Activated T-cell treated with anti-CD3 and anti-CD28 coated beads, Interleukin-2, amount 50 U/mL, for 4 hours (primary cell): ENCODE results near the gene DDC. TPM values are rescaled to one million over a fixed set of nuclear protein-coding genes. Genes with fewer than 3 reads are reported as not detected.
"Not testable (repeated sequence)": the region's sequence is repeated elsewhere in the genome, so short reads cannot be mapped to it uniquely, and the experiment has no call there.

Experiments
- ATAC-seq, 2 donors: fragments of 200-7000 bp; cut with Tn5 transposase; one replicate each; pipeline ENCODE4 v1.10.0; 2021
- DNase-seq: peaks from one replicate; pipeline ENCODE4 v3.0.0-alpha.2; 2020
- H3K27me3 Mint-ChIP-seq: one replicate; pipeline ENCODE4 v1.8.0; 2021; ENCODE audit warnings: low read depth, mixed read lengths
- H3K36me3 Mint-ChIP-seq: one replicate; pipeline ENCODE4 v1.8.0; 2022; ENCODE audit warnings: mixed read lengths; ENCODE audit not compliant: insufficient read depth
- H3K4me1 Mint-ChIP-seq: one replicate; pipeline ENCODE4 v1.8.0; 2021; ENCODE audit warnings: low read depth, mixed read lengths
- H3K4me3 Mint-ChIP-seq: one replicate; pipeline ENCODE4 v1.8.0; 2021; ENCODE audit warnings: mild to moderate bottlenecking, moderate library complexity, mixed read lengths
- H3K9me3 Mint-ChIP-seq: one replicate; pipeline ENCODE4 v1.8.0; 2021; ENCODE audit warnings: mixed read lengths
- total RNA-seq, 3 donors: library from RNA; stranded (reverse); gene quantifications; one replicate each; pipeline ENCODE4 v1.2.1, GENCODE V29; 2021

DDC gene
- total RNA-seq, 3 donors from 2014 or later: 0.38 to 0.61 TPM; not detected in 1

- DNase-seq (no peak), ATAC-seq (no peak)
- Mint-ChIP-seq H3K36me3 (no peaks in the 10 kb centered on the region), H3K27me3 (peaks cover 28% of the 10 kb centered on the region), H3K4me1 (no peaks in the 10 kb centered on the region), H3K4me3 (no peak overlapping the region), H3K9me3 (no peaks in the 10 kb centered on the region)
Measured at GRCh38 chr7:50555594-50556140, 9.5 kb downstream of the DDC start.

GRCh38 chr7:50554431-50555322, 10.5 kb downstream of the DDC start:
- Mint-ChIP-seq H3K9me3 (no peaks in the 10 kb centered on the region), H3K27me3 (peaks cover 29% of the 10 kb centered on the region), H3K36me3 (no peaks in the 10 kb centered on the region), H3K4me3 (no peak overlapping the region), H3K4me1 (no peaks in the 10 kb centered on the region)
- no peak for DNase-seq
- no peak for ATAC-seq

DNA sequence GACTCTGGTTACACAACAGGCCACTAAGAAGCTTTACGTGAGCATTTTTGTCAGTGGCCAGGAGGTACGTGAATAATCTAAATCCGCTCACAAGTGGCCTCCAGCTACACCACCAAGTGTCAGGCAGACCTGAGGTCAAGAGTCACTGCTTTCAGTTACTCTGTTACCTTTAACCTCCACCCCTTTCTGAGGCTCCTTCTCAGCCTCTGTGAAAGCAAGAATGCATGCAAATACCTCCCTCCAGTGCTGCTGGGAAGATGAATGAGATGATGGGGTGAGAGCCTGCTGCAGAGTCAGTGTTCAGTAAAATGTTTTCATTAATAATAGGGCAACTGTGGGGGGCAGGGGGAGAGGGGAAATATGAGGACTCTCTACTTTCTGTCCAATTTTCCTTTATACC, 11.2 kb downstream of the DDC start:
- DNase-seq: no peak
- no peak for ATAC-seq
- H3K36me3 Mint-ChIP-seq: no peaks in the 10 kb centered on the region
- no peaks in the 10 kb centered on the region for H3K9me3 Mint-ChIP-seq
- H3K27me3 Mint-ChIP-seq: peaks cover 27% of the 10 kb centered on the region
- H3K4me1 Mint-ChIP-seq: no peaks in the 10 kb centered on the region
- no peak overlapping the region for H3K4me3 Mint-ChIP-seq

DNA sequence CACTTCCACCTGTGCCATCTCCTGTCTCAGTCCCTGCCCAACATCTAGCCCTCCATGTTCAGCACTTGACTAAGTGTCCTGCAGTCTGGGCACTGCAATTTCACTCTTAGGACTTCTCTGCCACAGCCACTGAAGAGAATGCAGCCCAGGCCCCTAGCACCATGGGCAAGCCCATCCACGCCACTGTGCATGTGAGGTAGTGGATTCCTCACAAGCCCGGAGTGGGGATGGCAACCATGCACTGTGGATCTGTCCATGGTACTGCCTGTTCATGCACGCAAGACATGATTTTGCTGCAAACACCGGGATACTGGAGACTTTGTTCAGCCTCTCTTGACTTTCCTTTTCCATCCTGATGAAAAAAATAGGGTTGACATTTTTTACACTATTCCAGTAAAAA, 12.3 kb downstream of the DDC start:
- no peak for ATAC-seq
- Mint-ChIP-seq H3K27me3 (peaks cover 21% of the 10 kb centered on the region), H3K4me1 (no peaks in the 10 kb centered on the region), H3K36me3 (no peaks in the 10 kb centered on the region), H3K9me3 (no peaks in the 10 kb centered on the region), H3K4me3 (no peak overlapping the region)
- no peak for DNase-seq

DNA sequence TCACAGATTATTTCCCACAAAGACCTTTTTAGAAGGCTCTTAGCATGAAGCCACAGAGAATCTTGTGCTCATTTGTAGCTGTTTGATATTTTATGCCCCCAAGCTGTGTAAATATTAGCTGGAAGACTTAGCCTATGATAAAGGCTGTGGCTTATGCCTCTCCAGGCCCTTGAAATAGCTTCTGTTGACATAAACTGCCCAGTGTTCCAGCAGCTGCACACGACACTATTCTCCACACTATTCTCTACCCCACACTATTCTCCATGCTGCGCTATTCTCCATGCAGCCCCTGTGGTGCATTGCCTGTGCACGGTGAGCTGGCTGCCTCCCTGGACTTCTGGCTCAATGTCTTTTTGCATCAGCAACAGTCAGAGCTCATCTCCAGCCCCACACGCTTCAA, 13.1 kb downstream of the DDC start:
- Mint-ChIP-seq H3K36me3 (no peaks in the 10 kb centered on the region), H3K27me3 (peaks cover 20% of the 10 kb centered on the region), H3K4me1 (no peaks in the 10 kb centered on the region), H3K9me3 (no peaks in the 10 kb centered on the region), H3K4me3 (no peak overlapping the region)
- ATAC-seq: no peak
- no peak for DNase-seq

- H3K4me1 Mint-ChIP-seq, DNase-seq, ATAC-seq, H3K9me3 Mint-ChIP-seq, H3K4me3 Mint-ChIP-seq, H3K36me3 Mint-ChIP-seq, H3K27me3 Mint-ChIP-seq: not testable (repeated sequence)
Measured at GRCh38 chr7:50545613-50546012, 19.6 kb downstream of the DDC start.

GRCh38 chr7:50544992-50545391, 20.2 kb downstream of the DDC start:
- no peaks in the 10 kb centered on the region for H3K4me1 Mint-ChIP-seq
- no peak for ATAC-seq
- no peaks in the 10 kb centered on the region for H3K36me3 Mint-ChIP-seq
- H3K9me3 Mint-ChIP-seq: no peaks in the 10 kb centered on the region
- no peak for DNase-seq
- H3K4me3 Mint-ChIP-seq: no peak overlapping the region
- H3K27me3 Mint-ChIP-seq: no peaks in the 10 kb centered on the region

- ATAC-seq (no peak), DNase-seq (no peak)
- Mint-ChIP-seq H3K4me3 (no peak overlapping the region), H3K36me3 (no peaks in the 10 kb centered on the region), H3K4me1 (no peaks in the 10 kb centered on the region), H3K9me3 (no peaks in the 10 kb centered on the region), H3K27me3 (no peaks in the 10 kb centered on the region)
Measured at GRCh38 chr7:50543776-50544442, 21.3 kb downstream of the DDC start.

GRCh38 chr7:50542132-50542531, 23.1 kb downstream of the DDC start:
- no peak for ATAC-seq
- no peak for DNase-seq
- H3K9me3 Mint-ChIP-seq: no peaks in the 10 kb centered on the region
- no peaks in the 10 kb centered on the region for H3K4me1 Mint-ChIP-seq
- H3K27me3 Mint-ChIP-seq: no peaks in the 10 kb centered on the region
- H3K4me3 Mint-ChIP-seq: no peak overlapping the region
- H3K36me3 Mint-ChIP-seq: no peaks in the 10 kb centered on the region

GRCh38 chr7:50540785-50541579, 24.2 kb downstream of the DDC start:
- no peaks in the 10 kb centered on the region for H3K27me3 Mint-ChIP-seq
- no peaks in the 10 kb centered on the region for H3K36me3 Mint-ChIP-seq
- ATAC-seq: no peak
- no peak for DNase-seq
- no peak overlapping the region for H3K4me3 Mint-ChIP-seq
- H3K9me3 Mint-ChIP-seq: no peaks in the 10 kb centered on the region
- H3K4me1 Mint-ChIP-seq: no peaks in the 10 kb centered on the region

DNA sequence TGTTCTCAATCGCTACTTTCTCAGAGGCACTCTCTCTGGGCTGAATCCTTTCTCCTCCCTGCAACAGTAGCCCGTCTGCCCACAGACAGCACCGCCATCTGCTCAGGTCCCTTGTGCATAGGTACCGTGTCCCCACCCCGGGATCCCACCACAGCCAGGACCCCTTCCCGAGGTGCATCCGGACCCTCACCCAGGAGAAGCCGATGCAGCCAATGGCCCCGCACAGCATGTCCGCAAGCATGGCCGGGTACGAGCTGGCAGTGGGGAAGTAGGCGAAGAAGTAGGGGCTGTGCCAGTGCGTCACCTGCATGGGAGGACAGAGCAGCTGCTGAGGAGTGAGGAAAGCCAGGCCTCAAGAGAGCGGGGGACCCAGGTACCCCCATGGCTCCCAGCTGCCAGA, 25.5 kb downstream of the DDC start:
- H3K9me3 Mint-ChIP-seq: no peaks in the 10 kb centered on the region
- no peaks in the 10 kb centered on the region for H3K27me3 Mint-ChIP-seq
- no peak for ATAC-seq
- DNase-seq: no peak
- no peaks in the 10 kb centered on the region for H3K36me3 Mint-ChIP-seq
- no peak overlapping the region for H3K4me3 Mint-ChIP-seq
- peaks cover under 1% of the 10 kb centered on the region for H3K4me1 Mint-ChIP-seq

DNA sequence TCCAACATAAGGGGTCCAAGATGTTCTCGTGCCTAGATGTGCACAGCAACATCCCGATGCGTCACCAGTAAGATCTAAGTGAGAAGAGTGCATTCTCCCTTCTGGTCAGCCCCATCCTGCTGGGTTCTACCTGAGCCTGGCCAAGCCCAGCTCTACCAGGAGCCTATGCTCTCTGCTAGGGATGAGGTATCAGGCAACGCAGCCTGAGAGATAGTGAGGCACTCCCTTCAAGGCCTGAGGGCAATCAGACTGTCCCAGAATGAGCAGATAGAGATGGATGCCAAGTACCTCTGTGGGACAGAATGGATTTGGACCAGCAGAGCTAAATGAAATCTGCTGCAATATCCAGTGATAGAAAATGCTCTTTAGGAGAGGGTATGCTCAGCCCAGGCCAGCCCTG, 26.7 kb downstream of the DDC start:
- ATAC-seq: no peak
- Mint-ChIP-seq H3K4me1 (peaks cover 1% of the 10 kb centered on the region), H3K27me3 (no peaks in the 10 kb centered on the region), H3K4me3 (no peak overlapping the region), H3K9me3 (no peaks in the 10 kb centered on the region), H3K36me3 (no peaks in the 10 kb centered on the region)
- no peak for DNase-seq

GRCh38 chr7:50537417-50537816, 27.8 kb downstream of the DDC start:
- peaks cover under 1% of the 10 kb centered on the region for H3K27me3 Mint-ChIP-seq
- no peaks in the 10 kb centered on the region for H3K9me3 Mint-ChIP-seq
- no peaks in the 10 kb centered on the region for H3K36me3 Mint-ChIP-seq
- H3K4me1 Mint-ChIP-seq: peaks cover 1% of the 10 kb centered on the region
- ATAC-seq: no peak
- DNase-seq: no peak
- no peak overlapping the region for H3K4me3 Mint-ChIP-seq

GRCh38 chr7:50535291-50535711, 29.9 kb downstream of the DDC start:
- ATAC-seq, H3K36me3 Mint-ChIP-seq, H3K4me3 Mint-ChIP-seq, DNase-seq, H3K9me3 Mint-ChIP-seq: not testable (repeated sequence)
- H3K27me3 Mint-ChIP-seq: peaks cover 12% of the 10 kb centered on the region
- H3K4me1 Mint-ChIP-seq: peaks cover 13% of the 10 kb centered on the region
